HL-60 (cell line): Measurements from ENCODE around the gene CHCHD1.
"Not testable (repeated sequence)": the region's sequence is repeated elsewhere in the genome, so short reads cannot be mapped to it uniquely, and the experiment has no call there.

Source experiments
- DNase-seq, 2 experiments: peaks; one replicate each; pipeline ENCODE4 v3.0.0-alpha.2; 2010 to 2020; ENCODE audit warnings: low read depth in 1 of 2, low spot score in 1 of 2
- H3K27ac ChIP-seq: fragments of 250-450 bp; sonication (Bioruptor Pico); replicated peaks from 2 replicates; pipeline ENCODE4 v1.5.1; 2020; ENCODE audit warnings: mild to moderate bottlenecking, moderate library complexity
- H3K27me3 ChIP-seq: fragments of 250-450 bp; sonication (Bioruptor Pico); 2 replicates; pipeline ENCODE4 v1.5.1; 2021; ENCODE audit warnings: mild to moderate bottlenecking, moderate library complexity; ENCODE audit not compliant: insufficient read depth, poor library complexity, severe bottlenecking
- H3K4me3 ChIP-seq: replicated peaks from 2 replicates; pipeline ENCODE4 v1.5.1; 2011; ENCODE audit warnings: mild to moderate bottlenecking, control low read depth, low read length; ENCODE audit not compliant: insufficient read depth
- CTCF ChIP-seq: IDR thresholded peaks from one replicate; pipeline ENCODE4 v1.5.1; 2011; ENCODE audit warnings: low read length, control low read depth, inconsistent platforms; ENCODE audit not compliant: insufficient read depth
- GABPA ChIP-seq: IDR thresholded peaks from 2 replicates; pipeline ENCODE4 v1.6.1; 2012; ENCODE audit warnings: low read depth
- POLR2AphosphoS5 ChIP-seq: IDR thresholded peaks from 2 replicates; pipeline ENCODE4 v1.6.1; 2012; ENCODE audit warnings: low read depth
- REST ChIP-seq: IDR thresholded peaks from 2 replicates; pipeline ENCODE4 v1.6.1; 2012; ENCODE audit warnings: low read depth; ENCODE audit not compliant: insufficient replicate concordance
- SPI1 ChIP-seq: IDR thresholded peaks from 2 replicates; pipeline ENCODE4 v1.6.1; 2012; ENCODE audit warnings: low read depth, mild to moderate bottlenecking, borderline replicate concordance

The CHCHD1 gene

DNA sequence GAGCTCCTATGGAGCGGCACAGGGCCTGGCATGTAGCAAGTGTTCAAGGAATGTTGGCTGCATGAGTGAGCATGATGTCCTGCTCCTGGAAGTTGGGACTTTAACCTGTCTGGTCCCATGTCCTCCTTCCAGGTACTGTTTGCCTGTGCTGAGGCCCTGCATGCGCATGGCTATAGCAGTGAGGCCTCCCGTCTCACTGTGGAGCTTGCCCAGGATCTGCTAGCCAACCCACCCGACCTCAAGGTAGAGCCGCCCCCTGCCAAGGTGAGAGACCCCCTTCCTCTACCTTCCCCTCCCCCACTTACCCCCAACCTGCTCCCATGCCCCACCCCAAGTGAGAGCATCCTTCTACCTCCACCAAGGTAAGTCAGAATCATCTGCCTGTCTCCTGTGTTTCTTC, 11.6 kb downstream of the CHCHD1 start:
- no peak overlapping the region for H3K27ac ChIP-seq
- no peaks in the 10 kb centered on the region for H3K27me3 ChIP-seq
- TF ChIP-seq SPI1 (no peak), CTCF (no peak), GABPA (no peak), REST (no peak), POLR2AphosphoS5 (no peak)
- H3K4me3 ChIP-seq, result no peak overlapping the region
- no peak for DNase-seq

DNA sequence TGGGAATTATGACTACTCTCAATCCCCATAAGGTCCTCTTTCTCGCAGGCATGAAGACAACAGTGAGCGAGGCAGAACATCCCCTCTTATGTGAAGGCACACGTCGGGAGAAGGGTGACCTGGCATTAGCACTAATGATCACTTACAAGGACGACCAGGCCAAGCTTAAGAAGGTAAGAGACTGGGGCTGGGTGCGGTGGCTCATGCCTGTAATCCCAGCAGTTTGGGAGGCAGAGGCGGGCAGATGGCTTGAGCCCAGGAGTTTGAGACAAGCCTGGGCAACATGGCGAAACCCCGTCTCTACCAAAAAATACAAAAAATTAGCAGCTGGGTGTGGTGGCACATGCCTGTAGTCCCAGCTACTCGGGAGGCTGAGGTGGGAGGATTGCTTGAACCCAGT, 13.6 kb downstream of the CHCHD1 start:
- not testable (repeated sequence) for H3K4me3 ChIP-seq, H3K27ac ChIP-seq, H3K27me3 ChIP-seq, DNase-seq

DNA sequence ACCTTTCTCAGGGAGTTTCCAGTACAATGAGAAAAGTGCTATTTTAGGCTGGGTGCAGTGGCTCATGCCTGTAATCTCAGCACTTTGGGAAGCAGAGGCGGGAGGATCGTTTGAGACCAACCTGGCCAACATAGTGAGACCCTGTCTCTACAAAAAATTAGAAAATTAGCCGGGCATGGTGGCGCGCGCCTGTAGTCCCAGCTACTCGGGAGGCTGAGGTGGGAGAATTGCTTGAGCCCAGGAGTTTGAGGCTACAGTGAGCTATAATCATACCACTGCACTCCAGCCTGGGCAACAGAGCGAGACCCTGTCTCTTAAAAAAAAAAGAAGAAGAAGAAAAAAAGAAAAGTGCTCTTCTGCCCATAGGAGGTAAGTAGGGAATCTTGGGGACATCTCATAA, 14.2 kb downstream of the CHCHD1 start:
- H3K27ac ChIP-seq, result not testable (repeated sequence)

DNA sequence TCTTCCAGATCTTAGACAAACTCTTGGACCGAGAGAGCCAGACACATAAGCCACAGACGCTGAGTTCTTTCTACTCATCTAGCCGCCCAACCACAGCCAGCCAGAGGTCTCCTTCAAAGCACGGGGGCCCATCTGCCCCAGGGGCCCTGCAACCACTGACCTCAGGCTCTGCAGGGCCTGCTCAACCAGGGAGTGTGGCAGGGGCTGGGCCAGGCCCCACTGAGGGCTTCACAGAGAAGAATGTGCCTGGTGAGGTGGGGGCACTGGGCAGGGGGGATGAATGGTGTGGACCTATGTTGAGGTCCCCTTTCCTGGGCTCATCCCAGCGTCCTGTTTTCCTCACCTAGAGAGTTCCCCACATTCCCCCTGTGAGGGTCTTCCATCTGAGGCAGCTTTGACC, 14.9 kb downstream of the CHCHD1 start:
- Histone ChIP-seq H3K4me3 (no peak overlapping the region), H3K27ac (no peak overlapping the region), H3K27me3 (no peaks in the 10 kb centered on the region)
- no peak for DNase-seq
- TF ChIP-seq SPI1 (no peak), CTCF (no peak), GABPA (no peak), POLR2AphosphoS5 (no peak), REST (no peak)

More for the DNA sequence above, 14.2 kb downstream of the CHCHD1 start:
- DNase-seq, H3K27me3 ChIP-seq, H3K4me3 ChIP-seq: not testable (repeated sequence)

DNA sequence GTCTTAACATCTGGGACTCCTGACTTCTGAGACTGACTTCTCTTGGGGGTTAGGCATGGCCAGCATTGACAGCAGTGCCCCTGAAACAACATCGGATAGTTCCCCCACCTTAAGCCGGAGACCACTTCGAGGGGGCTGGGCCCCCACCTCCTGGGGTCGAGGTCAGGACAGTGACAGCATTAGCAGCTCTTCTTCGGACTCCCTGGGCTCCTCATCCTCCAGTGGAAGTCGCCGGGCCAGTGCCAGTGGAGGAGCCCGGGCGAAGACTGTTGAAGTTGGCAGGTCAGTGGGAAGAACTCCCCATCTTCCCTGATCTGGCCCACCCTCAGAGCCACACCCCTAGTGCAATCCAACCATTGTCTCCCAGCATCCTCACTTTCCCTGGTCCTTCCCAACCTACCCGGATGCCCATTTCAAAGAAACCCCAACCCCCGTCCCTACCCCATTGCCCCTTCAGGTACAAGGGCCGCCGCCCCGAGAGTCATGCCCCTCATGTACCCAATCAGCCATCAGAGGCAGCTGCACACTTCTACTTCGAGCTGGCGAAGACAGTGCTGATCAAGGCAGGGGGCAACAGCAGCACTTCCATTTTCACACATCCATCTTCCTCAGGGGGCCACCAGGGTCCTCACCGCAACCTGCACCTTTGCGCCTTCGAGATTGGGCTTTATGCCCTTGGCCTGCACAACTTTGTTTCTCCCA, 15.6 kb downstream of the CHCHD1 start:
- TF ChIP-seq CTCF (no peak), SPI1 (no peak), GABPA (no peak), POLR2AphosphoS5 (no peak), REST (no peak)
- no peak for DNase-seq
- Histone ChIP-seq H3K4me3 (no peak overlapping the region), H3K27me3 (no peaks in the 10 kb centered on the region), H3K27ac (no peak overlapping the region)
